Measurements from ENCODE around the gene MAST4. TPM values are rescaled to one million over a fixed set of nuclear protein-coding genes. Genes with fewer than 3 reads are reported as not detected.
"Not testable (repeated sequence)": the region's sequence is repeated elsewhere in the genome, so short reads cannot be mapped to it uniquely, and the experiment has no call there.

MAST4 gene
- total RNA-seq, 2 donors from 2014 or later = 41.1 to 64.8 TPM

DNA sequence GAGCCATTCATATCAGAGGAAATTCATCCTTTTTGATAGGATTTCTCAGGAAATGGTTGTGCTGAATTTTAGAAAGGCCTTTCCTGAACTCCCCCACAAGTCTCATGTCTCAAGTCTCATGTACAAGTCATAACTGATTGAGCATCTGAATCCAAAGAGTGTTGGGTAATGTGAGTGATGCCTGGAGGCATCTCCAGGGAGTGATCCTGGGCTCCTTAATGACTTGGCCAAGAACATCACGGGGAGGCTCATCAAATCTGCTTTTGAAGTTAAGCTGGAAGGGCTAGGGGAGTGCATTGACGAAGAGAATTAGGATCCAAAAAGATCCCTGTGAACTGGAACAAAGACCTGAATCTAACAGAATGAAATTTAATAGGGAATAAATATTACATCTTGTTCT, 79.2 kb downstream of the MAST4 start:
- ATAC-seq = peak in 1 of 2 donors; percentile 24

DNA sequence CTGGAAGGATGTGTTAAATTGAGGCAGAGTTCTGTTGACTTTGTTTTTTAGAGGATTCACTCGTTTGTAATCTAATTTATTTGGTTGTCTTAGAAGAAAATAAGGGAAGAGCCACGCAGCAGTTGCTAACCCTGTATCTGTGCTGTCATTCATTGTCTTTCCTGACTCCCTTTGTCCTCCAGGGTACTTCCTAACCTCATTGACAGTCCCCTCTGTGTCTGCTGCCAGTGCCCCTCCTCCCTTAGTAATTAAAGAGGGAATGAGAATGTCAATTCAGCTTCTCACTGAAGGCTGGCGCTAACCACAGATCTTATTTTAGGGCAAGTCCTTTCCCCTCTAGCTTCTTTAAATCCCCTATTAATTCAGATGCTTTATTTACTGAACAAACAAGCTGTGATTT, 84.0 kb downstream of the MAST4 start:
- DNase-seq (no peak), ATAC-seq (no peak)
- intact Hi-C loops (cut with DNase I) = no loop called here

More for the DNA sequence above, 79.2 kb downstream of the MAST4 start:
- intact Hi-C loops (cut with DNase I) = no loop called here
- DNase-seq = no peak

DNA sequence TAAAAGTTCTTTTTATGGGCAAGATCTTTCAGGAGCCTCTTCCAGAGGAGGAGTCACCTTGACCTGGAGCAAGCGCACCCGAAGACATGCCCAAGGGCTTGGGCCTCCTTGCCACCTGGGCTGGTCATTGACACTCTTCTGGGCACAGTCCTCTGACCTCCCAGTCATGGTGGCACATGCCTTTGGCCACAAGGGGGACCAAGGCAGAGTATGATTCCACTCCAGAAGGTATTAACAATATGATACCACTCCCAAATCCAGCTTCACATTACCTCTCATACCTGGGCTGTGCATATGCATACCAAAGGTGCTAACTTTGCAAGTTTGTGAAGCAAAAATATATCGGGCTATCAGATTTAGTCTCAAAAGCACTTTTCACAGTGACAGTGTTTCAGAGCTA, 84.6 kb downstream of the MAST4 start:
- no peak for DNase-seq
- intact Hi-C loops (cut with DNase I) = no loop called here
- ATAC-seq = peak in 1 of 2 donors; percentile 17

DNA sequence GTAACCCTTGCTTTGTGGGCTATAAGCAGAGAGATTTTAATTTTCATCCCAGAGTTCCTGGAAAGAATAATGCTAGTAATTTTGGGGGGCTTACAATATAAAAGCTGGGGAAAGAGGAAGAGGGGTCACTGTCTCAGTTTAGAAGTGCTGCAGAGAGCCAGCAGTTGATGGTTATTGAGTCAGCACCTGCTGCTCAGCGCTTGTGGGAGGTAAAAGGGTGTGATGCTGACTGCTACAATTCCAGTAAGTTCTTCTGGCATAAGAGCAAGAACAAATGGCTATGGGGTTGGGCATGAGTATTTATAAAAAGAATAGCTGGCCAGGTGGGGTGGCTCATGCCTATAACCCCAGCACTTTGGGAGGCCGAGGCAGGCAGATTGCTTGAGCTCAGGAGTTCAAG, 88.5 kb downstream of the MAST4 start:
- intact Hi-C loops (cut with DNase I) = no loop called here
- ATAC-seq = peak in 1 of 2 donors; percentile 32

DNA sequence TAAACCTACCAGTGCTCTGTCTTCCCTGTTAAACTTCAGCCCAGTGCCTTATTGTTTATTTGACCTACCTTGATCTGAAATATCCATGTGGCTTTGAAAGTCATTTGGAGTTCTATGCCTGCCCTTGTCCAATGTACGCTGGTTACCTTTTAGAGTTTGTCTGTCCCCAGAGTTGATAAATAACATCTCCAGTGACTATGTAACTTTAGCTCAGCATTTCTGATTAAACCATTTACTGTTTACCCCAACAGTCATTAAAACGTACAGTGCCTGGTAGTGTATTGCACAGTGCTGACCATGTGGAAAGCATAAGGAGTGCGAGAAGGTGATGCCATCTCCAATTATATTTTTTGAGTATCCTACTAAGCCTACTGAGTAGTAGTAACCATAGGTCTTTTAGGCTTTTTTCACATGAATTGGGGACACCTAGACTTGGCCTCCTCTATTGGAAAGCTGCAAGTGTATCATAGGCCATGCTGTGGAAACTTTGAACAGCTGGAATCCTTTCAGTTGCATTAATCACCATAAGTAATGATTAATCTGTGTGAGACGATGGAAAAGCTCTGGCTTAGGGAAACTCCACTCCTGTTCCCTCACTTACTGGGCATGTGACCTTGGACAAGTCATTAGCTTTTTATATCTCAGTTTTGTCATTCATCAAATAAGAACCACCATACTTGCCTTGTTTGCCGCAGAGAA, 93.5 kb downstream of the MAST4 start:
- intact Hi-C loops (cut with DNase I) = no loop called here
- DNase-seq = no peak
- no peak for ATAC-seq

More for the DNA sequence above, 88.5 kb downstream of the MAST4 start:
- DNase-seq = no peak

DNA sequence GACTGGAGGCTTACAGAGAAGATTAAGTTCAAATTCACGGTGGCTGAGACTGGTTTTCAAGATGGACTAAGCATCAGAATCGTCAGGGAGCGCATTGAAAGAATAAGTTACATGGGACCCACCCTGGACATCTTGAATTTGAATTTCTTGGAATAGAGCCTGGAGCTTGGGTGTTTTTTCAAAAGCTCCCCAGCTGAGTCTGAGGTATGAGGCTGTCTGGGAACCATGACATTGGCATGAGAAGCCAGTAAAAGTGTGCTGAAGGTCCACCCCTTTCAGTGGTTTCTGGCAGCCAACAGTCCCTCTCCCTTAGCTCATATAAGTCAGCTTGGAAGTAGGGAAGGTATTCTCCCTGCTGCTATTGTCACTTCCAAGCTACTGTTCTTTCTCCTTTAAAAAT, 97.8 kb downstream of the MAST4 start:
- ATAC-seq (no peak), DNase-seq (no peak)
- intact Hi-C loops (cut with DNase I) = no loop called here

DNA sequence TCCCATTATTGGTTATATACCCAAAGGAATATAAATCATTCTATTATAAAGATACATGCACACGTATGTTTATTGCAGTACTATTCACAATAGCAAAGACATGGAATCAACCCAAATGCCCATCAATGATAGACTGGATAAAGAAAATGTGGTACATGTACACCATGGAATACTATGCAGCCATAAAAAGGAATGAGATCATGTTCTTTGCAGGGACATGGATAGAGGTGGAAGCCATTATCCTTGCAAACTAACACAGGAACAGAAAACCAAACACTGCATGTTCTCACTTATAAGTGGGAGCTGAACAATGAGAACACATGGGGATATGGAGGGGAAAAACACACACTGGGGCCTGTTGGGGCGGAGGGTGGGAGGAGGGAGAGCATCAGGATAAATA, 99.6 kb downstream of the MAST4 start:
- intact Hi-C loops (cut with DNase I); DNase-seq; ATAC-seq: not testable (repeated sequence)

DNA sequence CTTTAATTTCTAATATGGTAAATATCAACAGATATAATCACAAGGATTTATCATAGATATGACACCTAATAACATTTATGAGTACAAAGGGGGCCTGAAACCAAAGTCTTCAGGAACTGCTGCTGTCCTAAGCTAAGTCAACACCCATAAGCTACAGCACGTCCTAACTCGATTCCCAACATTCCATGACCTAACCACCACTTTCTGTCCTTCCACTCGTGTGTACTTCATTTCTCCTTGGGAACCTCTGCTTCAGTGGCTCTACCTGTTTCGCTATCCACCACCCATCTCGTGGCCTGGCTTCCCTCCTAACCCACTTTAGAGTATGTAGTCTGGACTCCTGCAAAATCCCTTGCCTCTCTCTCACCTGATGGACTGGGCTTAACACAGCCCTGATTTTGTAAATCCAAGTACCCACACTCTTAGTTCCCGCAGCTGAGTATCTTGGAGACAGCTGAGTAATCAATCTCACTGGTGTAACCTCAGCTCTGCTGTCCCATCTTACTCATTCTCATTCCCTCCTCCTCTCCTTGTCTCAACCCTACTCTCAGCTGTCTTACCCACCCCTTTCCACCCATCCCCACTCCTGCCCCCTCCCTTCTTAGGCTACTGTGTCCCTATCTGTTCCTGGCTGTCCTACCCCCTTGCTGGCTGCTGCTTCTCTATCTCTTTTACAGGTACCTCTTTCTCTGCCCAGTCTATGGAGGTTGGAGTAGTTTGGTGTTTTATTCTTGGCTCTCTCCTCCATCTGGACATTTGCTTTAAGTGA, 101.8 kb downstream of the MAST4 start:
- intact Hi-C loops (cut with DNase I) = no loop called here
- ATAC-seq (peak in 1 of 2 donors; percentile 45), DNase-seq (no peak)

DNA sequence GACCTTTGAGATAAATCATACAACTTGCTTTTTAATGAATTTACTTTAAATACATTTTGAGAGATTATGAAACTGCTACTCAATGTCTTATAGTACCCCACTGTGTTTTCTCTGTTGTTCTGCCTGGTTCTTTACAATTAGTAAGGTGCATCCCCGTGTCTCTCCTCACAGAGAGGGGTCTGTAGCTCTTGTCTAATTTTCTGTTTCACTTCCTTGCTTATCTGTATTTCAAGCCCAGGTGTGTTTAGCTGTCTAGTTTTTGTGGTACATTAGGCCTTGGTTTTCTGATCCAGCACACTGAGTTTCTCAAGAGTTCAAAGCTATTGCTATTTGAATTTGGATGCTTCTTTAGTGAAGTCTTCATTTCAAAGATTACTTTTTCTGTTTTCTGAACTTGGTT, 105.1 kb downstream of the MAST4 start:
- intact Hi-C loops (cut with DNase I) = no loop called here
- DNase-seq (no peak), ATAC-seq (no peak)

DNA sequence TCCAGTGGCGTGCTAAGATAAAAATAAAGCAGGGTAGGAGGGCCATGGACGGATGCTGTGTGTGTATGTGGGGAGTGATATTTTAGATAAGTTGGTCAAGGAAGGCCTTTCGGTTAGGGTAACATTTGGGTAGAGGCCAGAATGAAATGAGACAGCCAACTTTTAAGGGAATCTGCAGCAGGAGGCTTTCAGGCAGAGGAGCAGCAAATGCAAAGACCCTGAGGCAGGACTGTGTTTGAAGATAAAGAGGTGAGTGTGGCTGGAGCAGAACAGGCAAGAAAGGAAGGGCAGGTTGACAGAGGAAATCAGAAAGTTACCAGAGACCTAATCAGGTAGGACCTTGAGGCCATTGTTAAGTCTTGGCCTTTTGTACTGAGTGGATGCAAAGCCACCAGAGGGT, 106.2 kb downstream of the MAST4 start:
- ATAC-seq = no peak
- intact Hi-C loops (cut with DNase I) = no loop called here
- DNase-seq = no peak

DNA sequence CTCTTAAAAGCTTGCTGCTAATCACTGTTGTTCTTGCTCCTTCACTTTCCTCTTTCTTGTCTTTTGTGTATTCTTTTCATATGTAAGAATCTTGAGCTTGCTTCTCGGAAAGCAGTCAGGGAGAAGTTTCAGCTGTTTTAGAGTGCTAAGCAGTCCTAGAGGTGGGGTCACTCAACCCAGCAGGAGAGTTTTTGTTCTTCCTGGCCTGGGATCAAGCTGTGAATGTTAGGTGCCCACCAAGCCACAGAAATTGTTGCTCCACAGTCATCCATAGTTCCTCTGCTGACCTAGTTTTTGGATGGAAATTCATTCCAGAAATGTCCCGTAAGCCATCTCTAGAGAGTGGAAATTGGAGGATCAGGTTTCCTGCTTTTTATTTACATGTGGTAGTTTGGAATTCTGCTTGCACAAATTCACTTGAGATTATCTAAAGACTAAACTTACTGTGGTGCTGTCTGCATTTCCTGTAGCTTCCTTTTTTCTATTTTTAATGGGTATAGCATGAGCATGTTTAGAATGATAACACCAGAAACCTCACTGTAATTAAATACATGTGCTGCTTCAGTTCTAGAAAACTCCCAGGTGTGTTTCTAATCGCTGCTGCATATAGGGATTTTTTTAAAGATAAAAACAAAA, 108.7 kb downstream of the MAST4 start:
- intact Hi-C loops (cut with DNase I) = no loop called here
- DNase-seq (no peak), ATAC-seq (no peak)

DNA sequence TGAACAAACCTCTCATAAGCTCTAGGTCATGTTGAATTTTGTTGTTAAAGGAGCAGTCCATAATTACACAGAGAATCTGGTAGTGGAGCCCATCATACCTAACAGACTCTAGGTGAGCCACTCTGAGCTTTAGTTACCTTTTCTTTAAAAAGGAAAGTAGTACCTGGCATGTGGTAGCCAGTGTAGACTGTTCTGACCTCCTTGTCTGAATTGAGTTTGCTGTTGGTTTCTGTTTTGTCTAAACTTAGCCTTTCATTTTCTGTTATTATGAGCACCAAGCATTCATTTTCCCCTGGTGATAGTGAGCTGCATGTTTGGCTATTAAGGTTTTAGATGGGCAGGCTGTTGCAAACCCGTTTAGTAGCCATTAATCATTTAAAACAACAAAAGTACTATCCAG, 112.2 kb downstream of the MAST4 start:
- ATAC-seq (no peak), DNase-seq (no peak)
- intact Hi-C loops (cut with DNase I) = no loop called here

DNA sequence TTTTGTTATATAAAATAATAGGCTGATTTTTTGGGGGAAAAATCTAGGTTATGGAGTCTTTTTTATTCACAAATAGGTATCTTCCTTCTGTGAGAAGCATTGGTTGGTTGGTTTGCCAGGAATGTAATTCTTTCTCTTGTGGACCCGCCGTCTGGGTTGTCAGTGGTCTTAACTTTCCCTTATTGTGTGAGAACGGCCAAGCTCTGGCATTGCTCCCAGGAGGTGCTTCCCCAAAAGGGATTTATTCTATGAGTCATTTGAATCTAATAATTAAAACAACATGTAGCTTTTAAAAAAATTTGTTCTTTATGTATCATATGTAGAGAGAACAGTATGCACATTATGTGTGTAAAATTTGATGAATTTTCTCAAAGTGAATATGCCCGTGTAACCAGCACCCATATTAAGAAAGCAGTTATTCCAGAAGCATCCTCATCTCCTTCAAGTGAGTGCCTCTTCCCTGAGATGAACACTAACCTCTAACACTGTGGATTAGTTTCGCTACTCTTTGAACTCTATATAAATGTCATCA, 114.4 kb downstream of the MAST4 start:
- DNase-seq (peak; percentile 26), ATAC-seq (peak in 1 of 2 donors; percentile 25)
- intact Hi-C loops (cut with DNase I) = no loop called here

DNA sequence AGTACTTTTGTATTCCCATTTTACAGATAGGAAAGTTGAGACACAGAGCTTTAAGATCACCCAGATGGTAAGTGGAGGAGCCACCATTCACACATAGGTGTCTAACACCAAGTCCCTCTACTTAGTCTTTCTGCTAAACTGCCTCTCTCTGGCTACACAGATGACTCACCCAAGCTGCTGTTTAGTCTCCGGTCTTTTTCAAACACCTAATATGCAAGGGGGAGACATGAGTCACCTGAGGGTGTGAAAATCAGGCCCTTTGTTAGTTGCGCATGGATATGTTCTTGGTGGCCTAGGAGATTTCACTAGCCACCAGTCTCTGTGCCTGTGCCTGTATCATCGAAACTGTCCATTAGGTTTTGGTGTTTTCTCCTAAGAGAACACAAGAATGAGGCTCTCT, 117.8 kb downstream of the MAST4 start:
- ATAC-seq (peak in 1 of 2 donors; percentile 83), DNase-seq (no peak)
- intact Hi-C loops (cut with DNase I) = no loop called here

DNA sequence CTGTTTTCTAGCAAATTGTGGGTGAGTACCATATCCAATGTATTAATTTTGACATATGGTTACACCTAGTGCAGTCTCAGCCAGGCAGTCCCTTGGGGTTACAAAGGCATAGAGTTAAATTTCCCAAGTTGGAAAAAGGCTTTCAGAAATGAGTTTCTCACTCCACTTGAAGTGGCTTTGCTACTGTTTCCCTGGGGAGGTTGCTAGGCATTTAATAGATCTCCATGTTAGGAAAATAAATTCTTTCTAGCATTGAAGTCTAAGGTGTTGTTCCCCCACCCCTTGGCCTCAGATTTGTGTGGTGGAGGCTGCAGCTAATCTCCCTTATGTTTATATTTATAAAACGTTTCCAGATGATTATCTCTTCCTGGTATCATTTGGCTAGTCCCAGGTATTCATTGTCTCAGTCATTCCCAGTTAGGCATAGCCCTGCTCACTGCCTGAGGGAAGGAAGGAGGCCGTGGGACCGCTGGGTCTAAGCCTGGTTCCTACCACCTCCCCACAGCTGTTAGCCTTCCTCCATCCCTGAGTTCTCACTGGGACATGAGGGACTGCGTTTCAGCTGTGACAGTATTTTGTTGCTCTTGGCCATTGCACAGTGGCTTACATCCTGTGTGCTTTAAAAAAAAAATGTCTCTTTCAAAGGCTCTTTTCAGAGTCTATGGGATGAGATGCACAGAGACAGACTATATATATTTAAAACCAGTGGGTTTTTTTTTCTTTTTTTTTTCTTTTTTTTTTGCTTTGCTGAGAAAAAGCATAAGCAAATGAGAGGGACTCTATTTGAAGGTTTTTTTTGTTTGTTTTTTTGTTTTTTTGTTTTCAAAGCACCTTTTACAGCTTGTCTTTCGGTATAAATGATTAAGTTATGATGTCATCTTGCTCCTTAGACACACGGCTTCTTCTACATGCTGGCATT, 121.5 kb downstream of the MAST4 start:
- DNase-seq = no peak
- ATAC-seq = peak; percentile 63 to 69
- intact Hi-C loops (cut with DNase I) = no loop called here

DNA sequence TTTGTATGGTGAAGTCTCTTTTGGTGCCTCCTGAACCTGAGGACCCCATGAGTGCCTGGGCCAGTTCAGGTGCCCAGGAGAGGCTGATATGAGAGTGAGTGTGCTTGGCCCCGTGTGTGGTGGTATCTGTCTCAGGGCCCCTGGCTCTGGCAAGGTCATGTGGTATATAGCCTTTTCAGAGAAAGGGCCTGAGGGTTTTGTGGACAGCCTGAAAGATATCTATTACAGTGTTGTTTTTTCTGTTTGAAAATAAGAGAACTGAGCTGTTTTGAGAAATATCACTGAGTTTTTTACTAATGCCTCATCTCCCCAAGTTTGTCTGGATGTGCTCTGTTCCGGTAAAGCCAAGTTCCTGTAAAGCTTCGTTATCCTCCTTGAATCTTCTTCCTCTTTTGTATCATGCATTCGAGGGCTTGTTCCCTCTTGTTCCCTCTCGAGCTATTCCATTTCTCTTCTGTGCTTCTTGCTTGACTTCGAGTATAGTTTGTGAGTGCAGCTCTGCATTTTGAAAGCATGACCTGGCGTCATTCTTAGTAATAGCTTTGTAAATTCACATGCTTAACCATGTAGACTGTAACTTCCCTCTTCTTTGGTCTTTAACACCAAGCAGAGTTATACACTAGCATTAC, 122.3 kb downstream of the MAST4 start:
- DNase-seq (no peak), ATAC-seq (no peak)
- intact Hi-C loops (cut with DNase I) = no loop called here

DNA sequence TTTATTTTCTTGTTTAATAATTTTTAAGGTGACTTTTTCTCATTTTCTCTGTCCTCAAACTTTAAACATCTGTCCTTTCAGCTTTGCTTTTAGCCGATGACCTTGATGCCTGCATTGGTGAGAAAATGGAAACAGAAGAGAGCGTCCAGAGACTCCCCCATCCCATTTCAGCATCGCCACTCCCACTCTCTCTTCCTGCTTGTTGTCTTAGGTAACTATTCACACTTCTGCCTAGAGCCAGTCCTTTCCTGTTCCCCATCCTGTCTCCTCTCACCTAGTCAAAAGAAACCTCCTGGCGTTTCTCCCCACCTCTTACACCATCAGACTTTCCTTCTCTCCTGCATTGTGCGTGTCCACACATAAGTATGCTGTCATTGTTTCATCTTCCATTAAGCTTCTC, 124.6 kb downstream of the MAST4 start:
- no peak for ATAC-seq
- no peak for DNase-seq
- intact Hi-C loops (cut with DNase I) = no loop called here

DNA sequence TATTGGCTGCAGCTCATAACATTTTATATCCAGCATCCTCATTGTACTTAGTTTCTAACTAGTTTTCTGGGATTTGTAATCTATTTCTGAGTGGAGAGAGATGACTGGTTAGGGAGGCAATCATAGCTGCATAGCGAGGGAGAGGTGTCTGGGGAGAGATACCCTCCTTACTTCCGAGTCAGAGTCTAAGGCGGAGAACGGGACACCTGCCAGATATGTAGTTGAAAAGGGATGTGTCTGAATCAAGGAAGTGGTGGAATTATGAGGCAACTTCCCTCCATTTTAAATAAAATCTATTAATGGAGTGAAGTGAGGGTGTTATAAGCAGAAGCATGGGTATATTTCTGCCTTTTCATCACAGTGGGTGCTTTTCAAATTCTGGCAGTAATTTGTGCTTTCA, 126.5 kb downstream of the MAST4 start:
- intact Hi-C loops (cut with DNase I) = no loop called here
- DNase-seq (no peak), ATAC-seq (peak in 1 of 2 donors; percentile 72)

Measured in left cardiac atrium (tissue), 4 donors.